GM12878 (cell line): Measurements from ENCODE around the gene FAIM. TPM values are rescaled to one million over a fixed set of nuclear protein-coding genes. Genes with fewer than 3 reads are reported as not detected.

ENCODE experiments used
- ATAC-seq: fragments of 200-7000 bp; cut with Tn5 transposase; 3 replicates; pipeline ENCODE4 v1.9.1; 2020; ENCODE audit warnings: mild to moderate bottlenecking, moderate library complexity
- BruUV-seq: library from RNA; stranded (reverse); fragments of 400-500 nt; replicated peaks from 2 replicates; lab custom pipeline; 2021; lab: Mats Ljungman, UMichigan
- CTCF ChIA-PET: fragments of 300-600 bp; sonication (Branson Sonifier 250); formaldehyde crosslinking; extraction: SDS; loops from one replicate; lab custom pipeline; 2021; ENCODE audit warnings: inconsistent platforms; lab: Yijun Ruan, JAX
- POLR2A ChIA-PET: fragments of 350-600 bp; formaldehyde crosslinking; extraction: SDS; loops from one replicate; lab custom pipeline; 2021; ENCODE audit warnings: inconsistent platforms; lab: Charles Lee
- RAD21 ChIA-PET: fragments of 300-600 bp; sonication (Branson Sonifier 250); formaldehyde crosslinking; loops from one replicate; lab custom pipeline; 2023; ENCODE audit warnings: antibody characterized with exemption; ENCODE audit not compliant: unreplicated experiment; lab: Charles Lee
- SMC1A ChIA-PET: fragments of 300-600 bp; sonication (Branson Sonifier 250); formaldehyde crosslinking; loops from one replicate; lab custom pipeline; 2023; ENCODE audit not compliant: unreplicated experiment, uncharacterized antibody; lab: Charles Lee
- DNase-seq: peaks from one replicate; pipeline ENCODE4 v3.0.0-alpha.2; 2011; ENCODE audit warnings: low read depth, low spot score
- FAIRE-seq: peaks from 3 replicates; lab custom pipeline; 2011; peaks lifted over from hg19 to GRCh38; lab: Jason Lieb, UNC
- H2AFZ ChIP-seq: 2 replicates; pipeline ENCODE4 v1.6.0; 2011; ENCODE audit warnings: low read depth, low read length, control low read depth; ENCODE audit not compliant: control insufficient read depth
- H3K27ac ChIP-seq: 2 replicates; pipeline ENCODE4 v1.5.1; 2011; ENCODE audit warnings: control low read depth; ENCODE audit not compliant: control insufficient read depth, insufficient read depth
- H3K27me3 ChIP-seq, 2 experiments: replicated peaks in 1 of 2; 2 replicates each; pipeline versions ENCODE4 v1.6.0 to v1.6.1; 2011; ENCODE audit warnings: low read length in 1 of 2; ENCODE audit not compliant: control insufficient read depth in 2 of 2, insufficient read depth in 2 of 2
- H3K36me3 ChIP-seq, 2 experiments: 2 replicates each; pipeline ENCODE4 v1.5.1; 2011; ENCODE audit warnings: low read length in 1 of 2; ENCODE audit not compliant: control insufficient read depth in 2 of 2, insufficient read depth in 2 of 2
- H3K4me1 ChIP-seq: 2 replicates; pipeline ENCODE4 v1.6.1; 2011; ENCODE audit warnings: mild to moderate bottlenecking, low read length, moderate library complexity, mixed read lengths; ENCODE audit not compliant: control insufficient read depth, insufficient read depth
- H3K4me2 ChIP-seq: 2 replicates; pipeline ENCODE4 v1.6.0; 2011; ENCODE audit warnings: control low read depth; ENCODE audit not compliant: control insufficient read depth, insufficient read depth
- H3K4me3 ChIP-seq: fragments of 200-600 bp; sonication (generic); 2 replicates; pipeline ENCODE4 v1.5.1; 2016
- H3K79me2 ChIP-seq: 2 replicates; pipeline ENCODE4 v1.6.0; 2011; ENCODE audit warnings: low read length; ENCODE audit not compliant: control insufficient read depth, insufficient read depth
- H3K9ac ChIP-seq: 2 replicates; pipeline ENCODE4 v1.8.0; 2011; ENCODE audit warnings: low read length, control low read depth, mixed read lengths; ENCODE audit not compliant: control insufficient read depth, insufficient read depth
- H3K9me3 ChIP-seq: replicated peaks from 3 replicates; pipeline ENCODE4 v1.5.1; 2011; ENCODE audit warnings: mild to moderate bottlenecking, low read length; ENCODE audit not compliant: control insufficient read depth, insufficient read depth
- H4K20me1 ChIP-seq: 2 replicates; pipeline ENCODE4 v1.6.0; 2011; ENCODE audit not compliant: control insufficient read depth, insufficient read depth
- ATF7 ChIP-seq: fragments of 450-650 bp; IDR thresholded peaks from 2 replicates; pipeline ENCODE4 v1.6.1; 2016; ENCODE audit warnings: low read depth, mild to moderate bottlenecking
- BCL11A ChIP-seq: IDR thresholded peaks from 2 replicates; pipeline ENCODE4 v1.6.1; 2011; ENCODE audit warnings: low read depth, low read length
- BMI1 ChIP-seq: fragments of 450-650 bp; IDR thresholded peaks from 2 replicates; pipeline ENCODE4 v1.6.1; 2016; ENCODE audit warnings: mild to moderate bottlenecking, moderate library complexity, borderline replicate concordance
- EP300 ChIP-seq, 2 experiments: fragments of 150-350 bp in 1 of 2; IDR thresholded peaks; 2 replicates each; pipeline ENCODE4 v1.6.1; 2011 to 2012; ENCODE audit warnings: low read depth in 2 of 2, low read length in 2 of 2, borderline replicate concordance in 1 of 2, improper control_type of control experiment in 1 of 2, inconsistent platforms in 1 of 2; ENCODE audit not compliant: control insufficient read depth in 1 of 2
- EZH2 ChIP-seq: IDR thresholded peaks from 2 replicates; pipeline ENCODE4 v1.6.1; 2012; ENCODE audit warnings: low read depth, mild to moderate bottlenecking, control low read depth, inconsistent platforms, low read length, borderline replicate concordance; ENCODE audit not compliant: control insufficient read depth
- HDAC2 ChIP-seq: fragments of 200-600 bp; sonication (generic); IDR thresholded peaks from 2 replicates; pipeline ENCODE4 v1.6.1; 2017
- JUND ChIP-seq: IDR thresholded peaks from 2 replicates; pipeline ENCODE4 v1.6.1; 2012; ENCODE audit warnings: low read depth, mild to moderate bottlenecking, low read length, improper control_type of control experiment, moderate library complexity
- PAX5 ChIP-seq: IDR thresholded peaks from 2 replicates; pipeline ENCODE4 v1.6.1; 2011; ENCODE audit warnings: low read depth, low read length, borderline replicate concordance
- POLR2AphosphoS2 ChIP-seq: IDR thresholded peaks from 2 replicates; pipeline ENCODE4 v1.6.1; 2011; ENCODE audit warnings: low read depth, mild to moderate bottlenecking, low read length, improper control_type of control experiment, moderate library complexity
- POLR2AphosphoS5 ChIP-seq: IDR thresholded peaks from 2 replicates; pipeline ENCODE4 v1.6.1; 2011; ENCODE audit warnings: mild to moderate bottlenecking, low read length, inconsistent platforms
- RBBP5 ChIP-seq: fragments of 200-600 bp; sonication (generic); conservative IDR thresholded peaks from 2 replicates; pipeline ENCODE4 v1.6.1; 2016
- SMAD1 ChIP-seq: fragments of 450-650 bp; IDR thresholded peaks from 2 replicates; pipeline ENCODE4 v1.6.1; 2018; ENCODE audit warnings: mild to moderate bottlenecking, low read depth; ENCODE audit not compliant: partially characterized antibody
- SRF ChIP-seq, 2 experiments: IDR thresholded peaks; 2 replicates each; pipeline ENCODE4 v1.6.1; 2011; ENCODE audit warnings: low read depth in 2 of 2, low read length in 2 of 2, mild to moderate bottlenecking in 1 of 2, moderate library complexity in 1 of 2
- STAT3 ChIP-seq: IDR thresholded peaks from 2 replicates; pipeline ENCODE4 v1.6.1; 2011; ENCODE audit warnings: low read depth, low read length, improper control_type of control experiment
- YY1 ChIP-seq: IDR thresholded peaks from 2 replicates; pipeline ENCODE4 v1.6.1; 2011; ENCODE audit warnings: low read depth, mild to moderate bottlenecking, low read length
- WGBS: methylation state at CpG from one replicate; pipeline ENCODE4 v1.1.6; 2016; ENCODE audit warnings: low lambda C conversion rate; ENCODE audit not compliant: insufficient replicate concordance, insufficient coverage; ENCODE audit errors: missing lambda C conversion rate; 5-methylcytosine and 5-hydroxymethylcytosine counted together
- in situ Hi-C: fragments of 300-500 bp; cut with MboI; formaldehyde crosslinking; loops from 9 replicates; pipeline ENCODE4 v1.14.3; 2018; ENCODE audit warnings: mixed read lengths
- intact Hi-C: fragments of 100-400 bp; cut with micrococcal nuclease; formaldehyde crosslinking; loops from one replicate; pipeline ENCODE4 v1.14.2; 2022; ENCODE audit not compliant: unreplicated experiment
- polyA plus RNA-seq, 11 experiments: library from polyadenylated mRNA; depleted of rRNA in 4 of 11; unstranded in 6 of 11; stranded (reverse) in 5 of 11; fragments of >200 nt; fragmentation: Nextera tagmentation in 4 of 11; fragmentation: Illumina TruSeq in 1 of 11; extraction: Ambion mirVana in 4 of 11; extraction: Trizol in 1 of 11; gene quantifications; 1 replicate in 1 of 11; 2 replicates in 10 of 11; pipeline versions ENCODE4 v1.2.1 to v1.2.3, GENCODE V29; 2011 to 2016; ENCODE audit warnings: inconsistent platforms in 2 of 11, missing spikeins in 2 of 11, low read depth in 1 of 11
- total RNA-seq, 4 experiments: library from RNA; depleted of rRNA in 3 of 4; stranded (reverse); fragments of >200 nt in 3 of 4; fragmentation: Illumina TruSeq in 1 of 4; extraction: Trizol in 1 of 4; gene quantifications; 2 replicates each; pipeline versions ENCODE4 v1.2.1 to v1.2.3, GENCODE V29; 2013 to 2021
- TF ChIP-seq, protein P1 (sequence below): fragments of 450-650 bp; formaldehyde crosslinking; IDR thresholded peaks from 2 replicates; pipeline ENCODE4 v1.4.0; 2020; ENCODE audit warnings: mild to moderate bottlenecking, moderate library complexity
- TF ChIP-seq, protein P2 (sequence below): fragments of 450-650 bp; IDR thresholded peaks from 2 replicates; pipeline ENCODE4 v1.6.1; 2017; ENCODE audit warnings: mild to moderate bottlenecking, low read depth, inconsistent platforms; ENCODE audit not compliant: poor library complexity, severe bottlenecking

Gene FAIM
- total and polyA plus RNA-seq, 10 of the 15 experiments (the other 5 are each of a cell fraction or from before 2014, with no cell fraction given): 9.3 to 34.0 (median 23.5) TPM

DNA sequence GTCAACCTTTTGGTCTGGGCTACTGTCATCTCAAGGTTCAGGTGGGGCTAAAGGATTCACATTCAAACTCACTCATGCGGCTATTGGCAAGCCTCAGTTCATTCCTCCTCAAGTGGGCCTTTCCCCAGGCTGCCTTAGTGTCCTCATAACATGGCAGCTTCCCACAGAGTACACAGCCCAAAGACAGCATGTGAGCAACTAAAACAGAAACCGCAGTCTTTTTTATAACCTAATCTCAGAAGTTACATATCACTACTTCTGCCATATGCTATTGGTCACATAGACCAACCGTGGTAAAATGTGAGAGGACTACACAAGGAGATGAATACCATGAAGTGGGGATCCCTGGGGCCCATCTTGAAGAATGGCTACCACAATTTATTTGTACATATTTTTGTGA lies 10.0 kb upstream of the FAIM start (continued):
- TF ChIP-seq PAX5 (no peak), ATF7 (no peak), EP300 (IDR thresholded peaks at IDR 0.05; ENCODE audit: borderline replicate concordance in 1 of 2, control insufficient read depth in 1 of 2, low read depth in 2 of 2, low read length in 2 of 2) (no peak), POLR2AphosphoS5 (no peak)

DNA sequence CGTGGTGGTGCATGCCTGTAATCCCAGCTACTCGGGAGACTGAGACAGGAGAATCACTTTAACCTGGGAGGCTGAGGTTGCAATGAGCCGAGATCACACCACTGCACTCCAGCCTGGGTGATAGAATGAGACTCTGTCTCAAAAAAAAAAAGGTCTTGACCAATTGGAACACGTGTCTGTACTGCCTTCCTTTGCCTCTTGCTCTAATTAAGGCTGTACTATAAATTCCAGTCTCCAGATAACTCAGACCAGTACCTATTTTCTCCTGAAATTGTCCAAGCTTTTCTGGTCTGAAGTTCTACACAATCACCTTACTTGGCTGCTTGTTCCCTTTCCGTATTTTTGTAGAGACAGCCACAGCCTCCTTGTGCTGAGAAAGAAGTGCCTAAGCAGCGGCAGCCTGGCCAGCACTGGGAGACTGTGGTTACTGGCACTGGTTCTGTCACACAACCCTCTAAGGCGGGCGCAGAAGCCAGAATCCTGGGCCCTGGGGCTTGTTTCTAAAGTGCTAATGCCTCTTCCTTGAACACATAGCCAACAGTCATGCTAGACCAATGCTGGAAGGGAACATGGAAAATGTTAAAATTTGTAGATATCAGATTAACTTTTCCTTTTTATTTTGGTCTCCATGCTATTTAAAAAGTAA lies 8.3 kb upstream of the FAIM start:
- no peaks in the 10 kb centered on the region for H3K79me2 ChIP-seq
- no TSS peak for BruUV-seq
- 42% methylated on average over 8 of the region's 8 CpGs for WGBS
- RAD21 ChIA-PET: interaction anchor here (1.2 to 1.5 kb wide), 2 partner anchors 121 to 315 kb away, joined by 3 to 4 read pairs; no protein-coding TSS in a partner anchor
- DNase-seq: no peak
- peaks cover 4% of the 10 kb centered on the region; the same call in 2 of the 3 replicates for H3K9me3 ChIP-seq
- FAIRE-seq: no peak
- SMC1A ChIA-PET: interaction anchor here (1.5 to 1.6 kb wide), 2 partner anchors 11 to 99 kb away, joined by 3 to 5 read pairs; no protein-coding TSS in a partner anchor
- no peaks in the 10 kb centered on the region for H4K20me1 ChIP-seq
- no peak overlapping the region for H3K4me3 ChIP-seq
- POLR2A ChIA-PET: interaction anchor here (0.7 kb wide), 1 partner anchor 66 kb away, joined by 9 read pairs; no protein-coding TSS in a partner anchor
- in situ Hi-C loops (no loop called here), intact Hi-C loops (no loop called here)
- ATAC-seq: no peak
- no peak overlapping the region for H3K4me2 ChIP-seq
- H2AFZ ChIP-seq: no peak overlapping the region
- no peak overlapping the region for H3K27ac ChIP-seq
- CTCF ChIA-PET: interaction anchor here (1.1 to 14.3 kb wide), 2 partner anchors 316 to 336 kb away, joined by 3 to 451 read pairs; no protein-coding TSS in a partner anchor
- peaks cover 5% of the 10 kb centered on the region for H3K4me1 ChIP-seq
- no peak overlapping the region for H3K9ac ChIP-seq
- H3K27me3 ChIP-seq: no peaks in the 10 kb centered on the region
- no peaks in the 10 kb centered on the region for H3K36me3 ChIP-seq
- no peak for TF ChIP-seq SRF (IDR thresholded peaks at IDR 0.05; ENCODE audit: low read depth in 2 of 2, low read length in 2 of 2)
- no peak for TF ChIP-seq EZH2
- no peak for TF ChIP-seq POLR2AphosphoS2
- TF ChIP-seq RBBP5: no peak
- TF ChIP-seq YY1: no peak
- no peak for TF ChIP-seq JUND
- TF ChIP-seq, protein P1, sequence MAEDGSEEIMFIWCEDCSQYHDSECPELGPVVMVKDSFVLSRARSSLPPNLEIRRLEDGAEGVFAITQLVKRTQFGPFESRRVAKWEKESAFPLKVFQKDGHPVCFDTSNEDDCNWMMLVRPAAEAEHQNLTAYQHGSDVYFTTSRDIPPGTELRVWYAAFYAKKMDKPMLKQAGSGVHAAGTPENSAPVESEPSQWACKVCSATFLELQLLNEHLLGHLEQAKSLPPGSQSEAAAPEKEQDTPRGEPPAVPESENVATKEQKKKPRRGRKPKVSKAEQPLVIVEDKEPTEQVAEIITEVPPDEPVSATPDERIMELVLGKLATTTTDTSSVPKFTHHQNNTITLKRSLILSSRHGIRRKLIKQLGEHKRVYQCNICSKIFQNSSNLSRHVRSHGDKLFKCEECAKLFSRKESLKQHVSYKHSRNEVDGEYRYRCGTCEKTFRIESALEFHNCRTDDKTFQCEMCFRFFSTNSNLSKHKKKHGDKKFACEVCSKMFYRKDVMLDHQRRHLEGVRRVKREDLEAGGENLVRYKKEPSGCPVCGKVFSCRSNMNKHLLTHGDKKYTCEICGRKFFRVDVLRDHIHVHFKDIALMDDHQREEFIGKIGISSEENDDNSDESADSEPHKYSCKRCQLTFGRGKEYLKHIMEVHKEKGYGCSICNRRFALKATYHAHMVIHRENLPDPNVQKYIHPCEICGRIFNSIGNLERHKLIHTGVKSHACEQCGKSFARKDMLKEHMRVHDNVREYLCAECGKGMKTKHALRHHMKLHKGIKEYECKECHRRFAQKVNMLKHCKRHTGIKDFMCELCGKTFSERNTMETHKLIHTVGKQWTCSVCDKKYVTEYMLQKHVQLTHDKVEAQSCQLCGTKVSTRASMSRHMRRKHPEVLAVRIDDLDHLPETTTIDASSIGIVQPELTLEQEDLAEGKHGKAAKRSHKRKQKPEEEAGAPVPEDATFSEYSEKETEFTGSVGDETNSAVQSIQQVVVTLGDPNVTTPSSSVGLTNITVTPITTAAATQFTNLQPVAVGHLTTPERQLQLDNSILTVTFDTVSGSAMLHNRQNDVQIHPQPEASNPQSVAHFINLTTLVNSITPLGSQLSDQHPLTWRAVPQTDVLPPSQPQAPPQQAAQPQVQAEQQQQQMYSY (CRISPR knock-in tag): no peak
- no peak for TF ChIP-seq STAT3
- TF ChIP-seq SMAD1: no peak
- TF ChIP-seq, protein P2, sequence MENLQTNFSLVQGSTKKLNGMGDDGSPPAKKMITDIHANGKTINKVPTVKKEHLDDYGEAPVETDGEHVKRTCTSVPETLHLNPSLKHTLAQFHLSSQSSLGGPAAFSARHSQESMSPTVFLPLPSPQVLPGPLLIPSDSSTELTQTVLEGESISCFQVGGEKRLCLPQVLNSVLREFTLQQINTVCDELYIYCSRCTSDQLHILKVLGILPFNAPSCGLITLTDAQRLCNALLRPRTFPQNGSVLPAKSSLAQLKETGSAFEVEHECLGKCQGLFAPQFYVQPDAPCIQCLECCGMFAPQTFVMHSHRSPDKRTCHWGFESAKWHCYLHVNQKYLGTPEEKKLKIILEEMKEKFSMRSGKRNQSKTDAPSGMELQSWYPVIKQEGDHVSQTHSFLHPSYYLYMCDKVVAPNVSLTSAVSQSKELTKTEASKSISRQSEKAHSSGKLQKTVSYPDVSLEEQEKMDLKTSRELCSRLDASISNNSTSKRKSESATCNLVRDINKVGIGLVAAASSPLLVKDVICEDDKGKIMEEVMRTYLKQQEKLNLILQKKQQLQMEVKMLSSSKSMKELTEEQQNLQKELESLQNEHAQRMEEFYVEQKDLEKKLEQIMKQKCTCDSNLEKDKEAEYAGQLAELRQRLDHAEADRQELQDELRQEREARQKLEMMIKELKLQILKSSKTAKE: no peak
- no peak for TF ChIP-seq BCL11A
- no peak for TF ChIP-seq BMI1
- no peak for TF ChIP-seq HDAC2
